Measurements from ENCODE around the gene POLR1B.

DNA sequence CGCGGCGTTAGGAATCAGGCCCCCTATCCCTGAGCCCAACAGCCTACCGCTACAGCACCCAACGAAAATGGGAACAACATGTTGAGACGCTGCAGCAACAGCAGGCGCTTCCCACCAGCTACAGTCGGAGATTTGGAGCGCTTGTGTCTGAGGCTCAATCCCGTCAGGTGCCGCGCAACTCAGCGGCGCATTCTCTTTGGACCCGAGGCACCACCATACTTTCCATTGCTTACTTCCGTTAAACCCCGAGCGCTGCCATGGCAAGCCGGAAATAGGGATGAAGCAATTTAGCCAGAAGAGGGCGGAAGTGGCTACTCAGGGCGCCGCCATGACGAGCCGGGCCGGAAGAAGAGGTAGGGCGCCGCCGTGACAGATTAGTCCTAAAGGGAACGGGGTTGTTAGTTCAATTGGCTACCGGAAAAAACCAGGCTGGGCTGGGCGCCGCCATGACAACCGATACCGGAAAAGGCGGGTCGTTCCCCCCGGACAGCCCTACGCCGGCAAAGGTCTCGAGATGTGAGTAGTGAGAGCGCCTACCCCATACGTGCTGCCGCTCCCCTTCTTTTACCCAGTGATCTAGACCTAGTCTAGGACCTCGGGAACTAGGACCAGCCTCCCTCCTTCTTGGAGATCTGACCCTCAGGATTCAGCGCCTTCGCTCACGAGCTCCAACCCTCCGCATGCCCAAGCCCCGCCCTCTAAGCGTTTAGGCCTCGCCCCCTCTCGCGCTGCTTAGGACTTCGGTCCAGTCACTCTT is 42.0 kb downstream of the POLR1B start, which contains the start of gene CHCHD5:
- TF ChIP-seq, protein P1, sequence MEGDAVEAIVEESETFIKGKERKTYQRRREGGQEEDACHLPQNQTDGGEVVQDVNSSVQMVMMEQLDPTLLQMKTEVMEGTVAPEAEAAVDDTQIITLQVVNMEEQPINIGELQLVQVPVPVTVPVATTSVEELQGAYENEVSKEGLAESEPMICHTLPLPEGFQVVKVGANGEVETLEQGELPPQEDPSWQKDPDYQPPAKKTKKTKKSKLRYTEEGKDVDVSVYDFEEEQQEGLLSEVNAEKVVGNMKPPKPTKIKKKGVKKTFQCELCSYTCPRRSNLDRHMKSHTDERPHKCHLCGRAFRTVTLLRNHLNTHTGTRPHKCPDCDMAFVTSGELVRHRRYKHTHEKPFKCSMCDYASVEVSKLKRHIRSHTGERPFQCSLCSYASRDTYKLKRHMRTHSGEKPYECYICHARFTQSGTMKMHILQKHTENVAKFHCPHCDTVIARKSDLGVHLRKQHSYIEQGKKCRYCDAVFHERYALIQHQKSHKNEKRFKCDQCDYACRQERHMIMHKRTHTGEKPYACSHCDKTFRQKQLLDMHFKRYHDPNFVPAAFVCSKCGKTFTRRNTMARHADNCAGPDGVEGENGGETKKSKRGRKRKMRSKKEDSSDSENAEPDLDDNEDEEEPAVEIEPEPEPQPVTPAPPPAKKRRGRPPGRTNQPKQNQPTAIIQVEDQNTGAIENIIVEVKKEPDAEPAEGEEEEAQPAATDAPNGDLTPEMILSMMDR (IDR thresholded peaks at IDR 0.05) = no peak
- no peak for TF ChIP-seq NR2C2 (CRISPR knock-in tag; IDR thresholded peaks at IDR 0.05)
- TF ChIP-seq ZBTB21 (CRISPR knock-in tag; IDR thresholded peaks at IDR 0.05; ENCODE audit: borderline replicate concordance) = no peak
- TF ChIP-seq, protein P2, sequence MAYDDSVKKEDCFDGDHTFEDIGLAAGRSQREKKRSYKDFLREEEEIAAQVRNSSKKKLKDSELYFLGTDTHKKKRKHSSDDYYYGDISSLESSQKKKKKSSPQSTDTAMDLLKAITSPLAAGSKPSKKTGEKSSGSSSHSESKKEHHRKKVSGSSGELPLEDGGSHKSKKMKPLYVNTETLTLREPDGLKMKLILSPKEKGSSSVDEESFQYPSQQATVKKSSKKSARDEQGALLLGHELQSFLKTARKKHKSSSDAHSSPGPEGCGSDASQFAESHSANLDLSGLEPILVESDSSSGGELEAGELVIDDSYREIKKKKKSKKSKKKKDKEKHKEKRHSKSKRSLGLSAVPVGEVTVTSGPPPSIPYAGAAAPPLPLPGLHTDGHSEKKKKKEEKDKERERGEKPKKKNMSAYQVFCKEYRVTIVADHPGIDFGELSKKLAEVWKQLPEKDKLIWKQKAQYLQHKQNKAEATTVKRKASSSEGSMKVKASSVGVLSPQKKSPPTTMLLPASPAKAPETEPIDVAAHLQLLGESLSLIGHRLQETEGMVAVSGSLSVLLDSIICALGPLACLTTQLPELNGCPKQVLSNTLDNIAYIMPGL (CRISPR knock-in tag; IDR thresholded peaks at IDR 0.05) = 0 out of 2 replicates have a peak, but pooled peaks have one; percentile 48
- TF ChIP-seq CREM (CRISPR knock-in tag; IDR thresholded peaks at IDR 0.05) = peak; percentile 53
- no peak; the same call in 1 of the 2 replicates for TF ChIP-seq NFE2L1 (CRISPR knock-in tag; IDR thresholded peaks at IDR 0.05)
- TF ChIP-seq ZNF396 (CRISPR knock-in tag; IDR thresholded peaks at IDR 0.05; ENCODE audit: borderline replicate concordance) = no peak
- no peak for TF ChIP-seq MXD4 (CRISPR knock-in tag; IDR thresholded peaks at IDR 0.05; ENCODE audit: borderline replicate concordance)
- peak; percentile 46; the same call in 1 of the 2 replicates for TF ChIP-seq SP1 (CRISPR knock-in tag; conservative IDR thresholded peaks at IDR 0.05)
- TF ChIP-seq, protein P3, sequence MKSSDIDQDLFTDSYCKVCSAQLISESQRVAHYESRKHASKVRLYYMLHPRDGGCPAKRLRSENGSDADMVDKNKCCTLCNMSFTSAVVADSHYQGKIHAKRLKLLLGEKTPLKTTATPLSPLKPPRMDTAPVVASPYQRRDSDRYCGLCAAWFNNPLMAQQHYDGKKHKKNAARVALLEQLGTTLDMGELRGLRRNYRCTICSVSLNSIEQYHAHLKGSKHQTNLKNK (CRISPR knock-in tag; IDR thresholded peaks at IDR 0.05) = no peak
- TF ChIP-seq, protein P4, sequence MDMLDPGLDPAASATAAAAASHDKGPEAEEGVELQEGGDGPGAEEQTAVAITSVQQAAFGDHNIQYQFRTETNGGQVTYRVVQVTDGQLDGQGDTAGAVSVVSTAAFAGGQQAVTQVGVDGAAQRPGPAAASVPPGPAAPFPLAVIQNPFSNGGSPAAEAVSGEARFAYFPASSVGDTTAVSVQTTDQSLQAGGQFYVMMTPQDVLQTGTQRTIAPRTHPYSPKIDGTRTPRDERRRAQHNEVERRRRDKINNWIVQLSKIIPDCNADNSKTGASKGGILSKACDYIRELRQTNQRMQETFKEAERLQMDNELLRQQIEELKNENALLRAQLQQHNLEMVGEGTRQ (CRISPR knock-in tag; IDR thresholded peaks at IDR 0.05) = no peak
- TF ChIP-seq, protein P5, sequence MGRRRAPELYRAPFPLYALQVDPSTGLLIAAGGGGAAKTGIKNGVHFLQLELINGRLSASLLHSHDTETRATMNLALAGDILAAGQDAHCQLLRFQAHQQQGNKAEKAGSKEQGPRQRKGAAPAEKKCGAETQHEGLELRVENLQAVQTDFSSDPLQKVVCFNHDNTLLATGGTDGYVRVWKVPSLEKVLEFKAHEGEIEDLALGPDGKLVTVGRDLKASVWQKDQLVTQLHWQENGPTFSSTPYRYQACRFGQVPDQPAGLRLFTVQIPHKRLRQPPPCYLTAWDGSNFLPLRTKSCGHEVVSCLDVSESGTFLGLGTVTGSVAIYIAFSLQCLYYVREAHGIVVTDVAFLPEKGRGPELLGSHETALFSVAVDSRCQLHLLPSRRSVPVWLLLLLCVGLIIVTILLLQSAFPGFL (CRISPR knock-in tag; IDR thresholded peaks at IDR 0.05; ENCODE audit: borderline replicate concordance) = no peak
